ENCODE measurements around the gene RNF123.

DNA sequence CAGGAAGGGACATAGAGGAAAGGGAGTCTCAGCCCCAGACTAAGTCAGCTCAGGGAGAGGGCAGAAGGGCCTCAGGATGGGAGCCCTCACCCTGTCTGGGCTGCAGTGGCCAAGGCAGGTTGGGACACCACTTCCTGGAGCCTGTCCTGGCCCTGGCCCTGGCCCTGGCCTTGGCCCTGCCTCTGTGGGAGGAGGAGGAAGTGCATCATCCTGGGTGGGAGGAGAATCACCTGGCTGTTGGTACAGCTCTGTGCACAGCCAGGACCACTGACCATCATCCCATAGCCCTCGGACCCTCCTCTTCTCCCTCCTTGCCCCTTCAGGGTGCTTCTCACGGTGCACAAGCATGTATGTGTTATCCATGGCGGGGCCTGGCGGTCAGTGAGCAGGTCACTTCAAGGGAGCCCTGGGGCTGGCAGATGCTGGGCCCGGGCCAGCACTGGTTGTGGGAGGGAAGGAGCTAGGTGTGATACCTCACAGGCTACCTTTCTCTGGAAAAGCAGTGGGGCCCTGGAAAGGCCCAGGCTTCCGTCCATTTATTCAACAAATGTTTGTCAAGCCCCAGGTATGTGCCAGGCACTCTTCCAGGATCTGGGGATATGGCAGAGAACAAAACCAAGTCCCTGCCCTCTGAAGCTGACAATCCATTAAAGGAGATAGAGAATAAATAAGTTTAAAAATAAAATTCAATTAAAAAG, 23.4 kb upstream of the RNF123 start:
- TF ChIP-seq, protein P1, sequence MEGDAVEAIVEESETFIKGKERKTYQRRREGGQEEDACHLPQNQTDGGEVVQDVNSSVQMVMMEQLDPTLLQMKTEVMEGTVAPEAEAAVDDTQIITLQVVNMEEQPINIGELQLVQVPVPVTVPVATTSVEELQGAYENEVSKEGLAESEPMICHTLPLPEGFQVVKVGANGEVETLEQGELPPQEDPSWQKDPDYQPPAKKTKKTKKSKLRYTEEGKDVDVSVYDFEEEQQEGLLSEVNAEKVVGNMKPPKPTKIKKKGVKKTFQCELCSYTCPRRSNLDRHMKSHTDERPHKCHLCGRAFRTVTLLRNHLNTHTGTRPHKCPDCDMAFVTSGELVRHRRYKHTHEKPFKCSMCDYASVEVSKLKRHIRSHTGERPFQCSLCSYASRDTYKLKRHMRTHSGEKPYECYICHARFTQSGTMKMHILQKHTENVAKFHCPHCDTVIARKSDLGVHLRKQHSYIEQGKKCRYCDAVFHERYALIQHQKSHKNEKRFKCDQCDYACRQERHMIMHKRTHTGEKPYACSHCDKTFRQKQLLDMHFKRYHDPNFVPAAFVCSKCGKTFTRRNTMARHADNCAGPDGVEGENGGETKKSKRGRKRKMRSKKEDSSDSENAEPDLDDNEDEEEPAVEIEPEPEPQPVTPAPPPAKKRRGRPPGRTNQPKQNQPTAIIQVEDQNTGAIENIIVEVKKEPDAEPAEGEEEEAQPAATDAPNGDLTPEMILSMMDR (IDR thresholded peaks at IDR 0.05), result no peak
- TF ChIP-seq FOXJ3 (CRISPR knock-in tag; IDR thresholded peaks at IDR 0.05) (no peak), EP300 (IDR thresholded peaks at IDR 0.05; ENCODE audit: borderline replicate concordance in 1 of 2, low read depth in 1 of 2, low read length in 1 of 2) (no peak), POLR2AphosphoS5 (IDR thresholded peaks at IDR 0.05; ENCODE audit: low read depth, low read length) (no peak), EZH2phosphoT487 (IDR thresholded peaks at IDR 0.05; ENCODE audit: borderline replicate concordance, low read depth) (no peak), CHD2 (IDR thresholded peaks at IDR 0.05; ENCODE audit: low read length, partially characterized antibody) (no peak), RAD21 (IDR thresholded peaks at IDR 0.05; ENCODE audit: low read length) (no peak), FOSL2 (IDR thresholded peaks at IDR 0.05; ENCODE audit: borderline replicate concordance, low read depth) (no peak), TAF1 (IDR thresholded peaks at IDR 0.05; ENCODE audit: borderline replicate concordance, low read depth, low read length) (no peak), RXRA (IDR thresholded peaks at IDR 0.05; ENCODE audit: borderline replicate concordance, low read depth) (no peak)
- TF ChIP-seq, protein P2, sequence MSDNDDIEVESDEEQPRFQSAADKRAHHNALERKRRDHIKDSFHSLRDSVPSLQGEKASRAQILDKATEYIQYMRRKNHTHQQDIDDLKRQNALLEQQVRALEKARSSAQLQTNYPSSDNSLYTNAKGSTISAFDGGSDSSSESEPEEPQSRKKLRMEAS (IDR thresholded peaks at IDR 0.05; ENCODE audit: low read depth), result no peak
- TF ChIP-seq, protein P3, sequence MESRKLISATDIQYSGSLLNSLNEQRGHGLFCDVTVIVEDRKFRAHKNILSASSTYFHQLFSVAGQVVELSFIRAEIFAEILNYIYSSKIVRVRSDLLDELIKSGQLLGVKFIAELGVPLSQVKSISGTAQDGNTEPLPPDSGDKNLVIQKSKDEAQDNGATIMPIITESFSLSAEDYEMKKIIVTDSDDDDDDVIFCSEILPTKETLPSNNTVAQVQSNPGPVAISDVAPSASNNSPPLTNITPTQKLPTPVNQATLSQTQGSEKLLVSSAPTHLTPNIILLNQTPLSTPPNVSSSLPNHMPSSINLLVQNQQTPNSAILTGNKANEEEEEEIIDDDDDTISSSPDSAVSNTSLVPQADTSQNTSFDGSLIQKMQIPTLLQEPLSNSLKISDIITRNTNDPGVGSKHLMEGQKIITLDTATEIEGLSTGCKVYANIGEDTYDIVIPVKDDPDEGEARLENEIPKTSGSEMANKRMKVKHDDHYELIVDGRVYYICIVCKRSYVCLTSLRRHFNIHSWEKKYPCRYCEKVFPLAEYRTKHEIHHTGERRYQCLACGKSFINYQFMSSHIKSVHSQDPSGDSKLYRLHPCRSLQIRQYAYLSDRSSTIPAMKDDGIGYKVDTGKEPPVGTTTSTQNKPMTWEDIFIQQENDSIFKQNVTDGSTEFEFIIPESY (IDR thresholded peaks at IDR 0.05; ENCODE audit: borderline replicate concordance, low read depth), result no peak

All from SK-N-SH (cell line).